ENCODE data around the gene ACACA. TPM values are rescaled to one million over a fixed set of nuclear protein-coding genes. Genes with fewer than 3 reads are reported as not detected.

ACACA gene
- total and polyA plus RNA-seq, 9 of the 15 experiments (the other 6 are each of a cell fraction or from before 2014, with no cell fraction given), result 35.9 to 135 (median 88.4) TPM

DNA sequence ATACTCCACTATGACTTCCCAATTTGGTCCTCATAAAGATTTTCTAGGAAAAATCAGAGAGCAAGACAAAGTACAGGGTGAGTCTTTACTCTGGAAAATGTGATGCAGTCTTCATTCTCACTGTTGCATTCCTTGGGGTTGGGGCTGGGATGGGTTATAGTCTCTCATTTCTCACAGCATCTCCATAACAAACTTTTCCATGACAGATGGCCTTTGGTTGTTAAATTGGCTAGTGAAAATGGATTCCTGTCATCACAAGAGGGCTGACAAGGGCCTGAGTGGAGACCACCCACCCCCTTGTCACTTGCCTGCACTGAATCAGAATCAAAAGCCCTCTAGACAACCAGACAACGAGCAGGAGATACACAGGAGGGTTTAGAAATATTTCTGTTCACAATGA lies 283.2 kb downstream of the ACACA start:
- Histone ChIP-seq H3K4me1 (replicated peaks in 1 of 2; ENCODE audit: control insufficient read depth in 2 of 2, insufficient read depth in 2 of 2, low read length in 2 of 2) (no peaks in the 10 kb centered on the region), H3K36me3 (ENCODE audit: control insufficient read depth, insufficient read depth, low read length) (peaks cover 94% of the 10 kb centered on the region), H4K20me1 (replicated peaks; ENCODE audit: control insufficient read depth, insufficient read depth, low read length) (no peaks in the 10 kb centered on the region), H3K79me2 (ENCODE audit: control insufficient read depth, insufficient read depth, low read length) (no peaks in the 10 kb centered on the region), H3K4me3 (no peak overlapping the region), H2AFZ (ENCODE audit: low read depth, low read length) (no peak overlapping the region), H3K27me3 (ENCODE audit: control insufficient read depth in 2 of 2, insufficient read depth in 2 of 2, low read length in 2 of 2) (no peaks in the 10 kb centered on the region), H3K9me1 (ENCODE audit: control insufficient read depth, insufficient read depth, low read length) (no peaks in the 10 kb centered on the region), H3K9ac (ENCODE audit: insufficient read depth in 1 of 2, low read depth in 2 of 2, low read length in 2 of 2) (no peak overlapping the region), H3K4me2 (ENCODE audit: insufficient read depth, low read length) (no peak overlapping the region), H3K9me3 (replicated peaks; ENCODE audit: control insufficient read depth, insufficient read depth, low read depth, low read length) (no peaks in the 10 kb centered on the region), H3K27ac (ENCODE audit: extremely low read depth, low read depth, low read length) (no peak overlapping the region)
- TF ChIP-seq ZNF766 (CRISPR knock-in tag; conservative IDR thresholded peaks at IDR 0.05) (no peak), LCOR (CRISPR knock-in tag; IDR thresholded peaks at IDR 0.05) (no peak), ZNF239 (CRISPR knock-in tag; IDR thresholded peaks at IDR 0.05) (no peak), TAF9B (IDR thresholded peaks at IDR 0.05; ENCODE audit: partially characterized antibody) (no peak), CCNT2 (IDR thresholded peaks at IDR 0.05; ENCODE audit: borderline replicate concordance, extremely low read depth, insufficient read length, low read depth, low read length) (no peak), ZNF830 (CRISPR knock-in tag; IDR thresholded peaks at IDR 0.05) (no peak)
- TF ChIP-seq, protein P1, sequence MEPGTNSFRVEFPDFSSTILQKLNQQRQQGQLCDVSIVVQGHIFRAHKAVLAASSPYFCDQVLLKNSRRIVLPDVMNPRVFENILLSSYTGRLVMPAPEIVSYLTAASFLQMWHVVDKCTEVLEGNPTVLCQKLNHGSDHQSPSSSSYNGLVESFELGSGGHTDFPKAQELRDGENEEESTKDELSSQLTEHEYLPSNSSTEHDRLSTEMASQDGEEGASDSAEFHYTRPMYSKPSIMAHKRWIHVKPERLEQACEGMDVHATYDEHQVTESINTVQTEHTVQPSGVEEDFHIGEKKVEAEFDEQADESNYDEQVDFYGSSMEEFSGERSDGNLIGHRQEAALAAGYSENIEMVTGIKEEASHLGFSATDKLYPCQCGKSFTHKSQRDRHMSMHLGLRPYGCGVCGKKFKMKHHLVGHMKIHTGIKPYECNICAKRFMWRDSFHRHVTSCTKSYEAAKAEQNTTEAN (CRISPR knock-in tag; IDR thresholded peaks at IDR 0.05), result no peak
- TF ChIP-seq, protein P2, sequence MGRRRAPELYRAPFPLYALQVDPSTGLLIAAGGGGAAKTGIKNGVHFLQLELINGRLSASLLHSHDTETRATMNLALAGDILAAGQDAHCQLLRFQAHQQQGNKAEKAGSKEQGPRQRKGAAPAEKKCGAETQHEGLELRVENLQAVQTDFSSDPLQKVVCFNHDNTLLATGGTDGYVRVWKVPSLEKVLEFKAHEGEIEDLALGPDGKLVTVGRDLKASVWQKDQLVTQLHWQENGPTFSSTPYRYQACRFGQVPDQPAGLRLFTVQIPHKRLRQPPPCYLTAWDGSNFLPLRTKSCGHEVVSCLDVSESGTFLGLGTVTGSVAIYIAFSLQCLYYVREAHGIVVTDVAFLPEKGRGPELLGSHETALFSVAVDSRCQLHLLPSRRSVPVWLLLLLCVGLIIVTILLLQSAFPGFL (CRISPR knock-in tag; IDR thresholded peaks at IDR 0.05), result no peak
- TF ChIP-seq, protein P3, sequence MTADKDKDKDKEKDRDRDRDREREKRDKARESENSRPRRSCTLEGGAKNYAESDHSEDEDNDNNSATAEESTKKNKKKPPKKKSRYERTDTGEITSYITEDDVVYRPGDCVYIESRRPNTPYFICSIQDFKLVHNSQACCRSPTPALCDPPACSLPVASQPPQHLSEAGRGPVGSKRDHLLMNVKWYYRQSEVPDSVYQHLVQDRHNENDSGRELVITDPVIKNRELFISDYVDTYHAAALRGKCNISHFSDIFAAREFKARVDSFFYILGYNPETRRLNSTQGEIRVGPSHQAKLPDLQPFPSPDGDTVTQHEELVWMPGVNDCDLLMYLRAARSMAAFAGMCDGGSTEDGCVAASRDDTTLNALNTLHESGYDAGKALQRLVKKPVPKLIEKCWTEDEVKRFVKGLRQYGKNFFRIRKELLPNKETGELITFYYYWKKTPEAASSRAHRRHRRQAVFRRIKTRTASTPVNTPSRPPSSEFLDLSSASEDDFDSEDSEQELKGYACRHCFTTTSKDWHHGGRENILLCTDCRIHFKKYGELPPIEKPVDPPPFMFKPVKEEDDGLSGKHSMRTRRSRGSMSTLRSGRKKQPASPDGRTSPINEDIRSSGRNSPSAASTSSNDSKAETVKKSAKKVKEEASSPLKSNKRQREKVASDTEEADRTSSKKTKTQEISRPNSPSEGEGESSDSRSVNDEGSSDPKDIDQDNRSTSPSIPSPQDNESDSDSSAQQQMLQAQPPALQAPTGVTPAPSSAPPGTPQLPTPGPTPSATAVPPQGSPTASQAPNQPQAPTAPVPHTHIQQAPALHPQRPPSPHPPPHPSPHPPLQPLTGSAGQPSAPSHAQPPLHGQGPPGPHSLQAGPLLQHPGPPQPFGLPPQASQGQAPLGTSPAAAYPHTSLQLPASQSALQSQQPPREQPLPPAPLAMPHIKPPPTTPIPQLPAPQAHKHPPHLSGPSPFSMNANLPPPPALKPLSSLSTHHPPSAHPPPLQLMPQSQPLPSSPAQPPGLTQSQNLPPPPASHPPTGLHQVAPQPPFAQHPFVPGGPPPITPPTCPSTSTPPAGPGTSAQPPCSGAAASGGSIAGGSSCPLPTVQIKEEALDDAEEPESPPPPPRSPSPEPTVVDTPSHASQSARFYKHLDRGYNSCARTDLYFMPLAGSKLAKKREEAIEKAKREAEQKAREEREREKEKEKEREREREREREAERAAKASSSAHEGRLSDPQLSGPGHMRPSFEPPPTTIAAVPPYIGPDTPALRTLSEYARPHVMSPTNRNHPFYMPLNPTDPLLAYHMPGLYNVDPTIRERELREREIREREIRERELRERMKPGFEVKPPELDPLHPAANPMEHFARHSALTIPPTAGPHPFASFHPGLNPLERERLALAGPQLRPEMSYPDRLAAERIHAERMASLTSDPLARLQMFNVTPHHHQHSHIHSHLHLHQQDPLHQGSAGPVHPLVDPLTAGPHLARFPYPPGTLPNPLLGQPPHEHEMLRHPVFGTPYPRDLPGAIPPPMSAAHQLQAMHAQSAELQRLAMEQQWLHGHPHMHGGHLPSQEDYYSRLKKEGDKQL (CRISPR knock-in tag; IDR thresholded peaks at IDR 0.05; ENCODE audit: borderline replicate concordance), result no peak
- TF ChIP-seq, protein P4, sequence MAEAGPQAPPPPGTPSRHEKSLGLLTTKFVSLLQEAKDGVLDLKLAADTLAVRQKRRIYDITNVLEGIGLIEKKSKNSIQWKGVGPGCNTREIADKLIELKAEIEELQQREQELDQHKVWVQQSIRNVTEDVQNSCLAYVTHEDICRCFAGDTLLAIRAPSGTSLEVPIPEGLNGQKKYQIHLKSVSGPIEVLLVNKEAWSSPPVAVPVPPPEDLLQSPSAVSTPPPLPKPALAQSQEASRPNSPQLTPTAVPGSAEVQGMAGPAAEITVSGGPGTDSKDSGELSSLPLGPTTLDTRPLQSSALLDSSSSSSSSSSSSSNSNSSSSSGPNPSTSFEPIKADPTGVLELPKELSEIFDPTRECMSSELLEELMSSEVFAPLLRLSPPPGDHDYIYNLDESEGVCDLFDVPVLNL (CRISPR knock-in tag; IDR thresholded peaks at IDR 0.05; ENCODE audit: low read depth), result no peak
- no TSS peak for BruUV-seq (replicated peaks)
- in situ Hi-C loops (cut with MboI) (no loop called here), intact Hi-C loops (cut with micrococcal nuclease) (no loop called here)
- WGBS (ENCODE audit: insufficient coverage, low coverage, missing lambda C conversion rate), result 88% methylated on average over 1 of the region's 1 CpG
- CTCF ChIA-PET (ENCODE audit: low intra/inter-chr PET ratio), result no interaction called here
- DNase-seq (ENCODE audit: extremely low read depth in 1 of 4, low spot score in 3 of 4) (no peak), ATAC-seq (no peak), FAIRE-seq (no peak)
- POLR2A ChIA-PET, result interaction anchor here (0.6 to 1.5 kb wide), 4 partner anchors 11 to 530 kb away, joined by 3 to 4 read pairs (median 3); no protein-coding TSS in a partner anchor

Data from K562 (cell line).